GM23338 (cell line): ENCODE data around the gene TGFBI. TPM values are rescaled to one million over a fixed set of nuclear protein-coding genes. Genes with fewer than 3 reads are reported as not detected.

ENCODE experiments used
- ATAC-seq: fragments of 200-7000 bp; cut with Tn5 transposase; 3 replicates; pipeline ENCODE4 v1.9.1; 2020
- DNase-seq: peaks from one replicate; pipeline ENCODE4 v3.0.0-alpha.2; 2015; ENCODE audit warnings: low spot score
- H2AFZ ChIP-seq: fragments of 200-600 bp; sonication (generic); 2 replicates; pipeline ENCODE4 v1.8.0; 2016; ENCODE audit warnings: antibody characterized with exemption, mild to moderate bottlenecking, moderate library complexity
- H3F3A ChIP-seq: fragments of 200-600 bp; sonication (generic); replicated peaks from 2 replicates; pipeline ENCODE4 v1.8.0; 2017; ENCODE audit warnings: antibody characterized with exemption, mixed run types, low read depth
- H3K27ac ChIP-seq: fragments of 200-600 bp; sonication (generic); 2 replicates; pipeline ENCODE4 v1.6.1; 2016; ENCODE audit warnings: low read depth
- H3K27me3 ChIP-seq: fragments of 200-600 bp; sonication (generic); 2 replicates; pipeline ENCODE4 v1.8.0; 2016; ENCODE audit warnings: mild to moderate bottlenecking, mixed run types, moderate library complexity; ENCODE audit not compliant: insufficient read depth
- H3K36me3 ChIP-seq: fragments of 200-600 bp; sonication (generic); 2 replicates; pipeline ENCODE4 v1.8.0; 2016; ENCODE audit warnings: mild to moderate bottlenecking; ENCODE audit not compliant: insufficient read depth
- H3K4me1 ChIP-seq: fragments of 200-600 bp; sonication (generic); 2 replicates; pipeline ENCODE4 v1.8.0; 2016; ENCODE audit warnings: mild to moderate bottlenecking, moderate library complexity; ENCODE audit not compliant: insufficient read depth
- H3K4me2 ChIP-seq: fragments of 200-600 bp; sonication (generic); 2 replicates; pipeline ENCODE4 v1.7.1; 2017; ENCODE audit warnings: mixed run types
- H3K4me3 ChIP-seq: fragments of 200-600 bp; sonication (generic); 2 replicates; pipeline ENCODE4 v1.6.1; 2016; ENCODE audit warnings: mixed run types
- H3K79me2 ChIP-seq: fragments of 200-600 bp; sonication (generic); replicated peaks from 2 replicates; pipeline ENCODE4 v1.8.0; 2017; ENCODE audit warnings: mild to moderate bottlenecking; ENCODE audit not compliant: insufficient read depth
- H3K9me2 ChIP-seq: fragments of 200-600 bp; sonication (generic); 2 replicates; pipeline ENCODE4 v1.8.0; 2017; ENCODE audit not compliant: insufficient read depth
- H4K20me1 ChIP-seq: fragments of 200-600 bp; sonication (generic); replicated peaks from 2 replicates; pipeline ENCODE4 v1.8.0; 2017; ENCODE audit warnings: mild to moderate bottlenecking; ENCODE audit not compliant: insufficient read depth
- H3K27ac Mint-ChIP-seq: 2 replicates; pipeline ENCODE4 v1.8.0; 2020; ENCODE audit warnings: inconsistent platforms, mild to moderate bottlenecking, moderate library complexity, mixed read lengths
- H3K27me3 Mint-ChIP-seq: 3 replicates; pipeline ENCODE4 v1.8.0; 2022; ENCODE audit warnings: low read depth, mild to moderate bottlenecking, moderate library complexity, mixed read lengths, inconsistent platforms; ENCODE audit not compliant: insufficient read depth, poor library complexity
- H3K36me3 Mint-ChIP-seq: 3 replicates; pipeline ENCODE4 v1.8.0; 2021; ENCODE audit warnings: low read depth, mild to moderate bottlenecking, inconsistent platforms, moderate library complexity, mixed read lengths
- H3K4me1 Mint-ChIP-seq: 3 replicates; pipeline ENCODE4 v1.8.0; 2020; ENCODE audit warnings: mild to moderate bottlenecking, inconsistent platforms, mixed read lengths
- H3K4me3 Mint-ChIP-seq: 3 replicates; pipeline ENCODE4 v1.8.0; 2021; ENCODE audit warnings: moderate library complexity, mild to moderate bottlenecking, inconsistent platforms, mixed read lengths
- H3K9me3 Mint-ChIP-seq: 3 replicates; pipeline ENCODE4 v1.8.0; 2020; ENCODE audit warnings: moderate library complexity, mild to moderate bottlenecking, inconsistent platforms, mixed read lengths
- CTCF ChIP-seq, 2 experiments: fragments of 200-600 bp in 1 of 2; sonication (generic) in 1 of 2; conservative IDR thresholded peaks; 2 replicates each; pipeline versions ENCODE4 v1.5.1 to v1.6.1; 2016 to 2017; ENCODE audit warnings: antibody characterized with exemption in 2 of 2, low read depth in 2 of 2, mild to moderate bottlenecking in 2 of 2, moderate library complexity in 1 of 2
- JUNB ChIP-seq: IDR thresholded peaks from one replicate; pipeline ENCODE4 v1.6.1; 2016; ENCODE audit warnings: antibody characterized with exemption; ENCODE audit not compliant: unreplicated experiment
- POLR2AphosphoS5 ChIP-seq: IDR thresholded peaks from 2 replicates; pipeline ENCODE4 v1.6.1; 2016; ENCODE audit warnings: antibody characterized with exemption, low read depth
- REST ChIP-seq: IDR thresholded peaks from one replicate; pipeline ENCODE4 v1.6.1; 2018; ENCODE audit warnings: antibody characterized with exemption; ENCODE audit not compliant: unreplicated experiment
- ZNF462 ChIP-seq: fragments of 250-450 bp; sonication (Bioruptor Pico); IDR thresholded peaks from 2 replicates; pipeline ENCODE4 v1.5.0; 2020; ENCODE audit warnings: mild to moderate bottlenecking, moderate library complexity
- polyA plus RNA-seq: library from polyadenylated mRNA; unstranded; fragments of >200 nt; fragmentation: Nextera tagmentation; extraction: Ambion mirVana; gene quantifications from 2 replicates; pipeline ENCODE4 v1.2.1, GENCODE V29; 2016
- total RNA-seq: library from RNA; depleted of rRNA; stranded (reverse); fragments of >200 nt; shearing (Covaris generic); gene quantifications from 2 replicates; pipeline ENCODE4 v1.2.3, GENCODE V29; 2014

TGFBI gene
- total and polyA plus RNA-seq, 2 experiments from 2014 or later: 8.9 to 9.4 TPM

- Mint-ChIP-seq H3K36me3 (no peaks in the 10 kb centered on the region), H3K4me1 (peaks cover 2% of the 10 kb centered on the region; the same call in 1 of the 3 replicates), H3K27ac (no peak overlapping the region), H3K27me3 (peaks cover 1% of the 10 kb centered on the region), H3K4me3 (no peak overlapping the region), H3K9me3 (no peaks in the 10 kb centered on the region; the same call in 2 of the 3 replicates)
- no peaks in the 10 kb centered on the region for H3K4me1 ChIP-seq
- no peak for DNase-seq
- no peak for TF ChIP-seq REST
- peak in 1 of 2 experiments; percentile 32; a peak in 2 of 4 replicates for TF ChIP-seq CTCF (conservative IDR thresholded peaks at IDR 0.05; ENCODE audit: low read depth in 2 of 2)
- TF ChIP-seq JUNB: no peak
- no peak overlapping the region for H3K4me3 ChIP-seq
- no peak overlapping the region for H3K4me2 ChIP-seq
- 0 out of 2 replicates have a peak, but pooled peaks cover 3% of the 10 kb centered on the region for H4K20me1 ChIP-seq
- H3K79me2 ChIP-seq: no peaks in the 10 kb centered on the region
- no peaks in the 10 kb centered on the region for H3K9me2 ChIP-seq
- H2AFZ ChIP-seq: no peak overlapping the region
- no peaks in the 10 kb centered on the region for H3F3A ChIP-seq
- ATAC-seq: no peak
- H3K27me3 ChIP-seq: no peaks in the 10 kb centered on the region
- no peaks in the 10 kb centered on the region for H3K36me3 ChIP-seq
- H3K27ac ChIP-seq: no peak overlapping the region
Observed at GRCh38 chr5:135989686-135990085, 39.1 kb upstream of the TGFBI start.

- no peaks in the 10 kb centered on the region for H3F3A ChIP-seq
- no peak overlapping the region for H3K4me2 ChIP-seq
- H3K27ac ChIP-seq: no peak overlapping the region
- DNase-seq (no peak), ATAC-seq (peak; percentile 36; the same call in 2 of the 3 replicates)
- Mint-ChIP-seq H3K4me3 (no peak overlapping the region), H3K4me1 (peaks cover 2% of the 10 kb centered on the region; the same call in 1 of the 3 replicates), H3K27ac (no peak overlapping the region), H3K27me3 (peaks cover 1% of the 10 kb centered on the region), H3K36me3 (no peaks in the 10 kb centered on the region), H3K9me3 (no peaks in the 10 kb centered on the region; the same call in 2 of the 3 replicates)
- H3K79me2 ChIP-seq: no peaks in the 10 kb centered on the region
- H4K20me1 ChIP-seq: 0 out of 2 replicates have a peak, but pooled peaks cover 3% of the 10 kb centered on the region
- no peaks in the 10 kb centered on the region for H3K27me3 ChIP-seq
- H3K4me1 ChIP-seq: no peaks in the 10 kb centered on the region
- no peak for TF ChIP-seq POLR2AphosphoS5
- TF ChIP-seq ZNF462 (CRISPR knock-in tag): no peak
- no peak overlapping the region for H3K4me3 ChIP-seq
- peak overlapping the region; percentile 84 for H2AFZ ChIP-seq
- H3K36me3 ChIP-seq: no peaks in the 10 kb centered on the region
- H3K9me2 ChIP-seq: no peaks in the 10 kb centered on the region
Observed at GRCh38 chr5:135990528-135991255, 38.1 kb upstream of the TGFBI start.
